Thymus (tissue), 11 donors: Measurements from ENCODE around the gene DYDC2. TPM values are rescaled to one million over a fixed set of nuclear protein-coding genes. Genes with fewer than 3 reads are reported as not detected.
"Not testable (repeated sequence)": the region's sequence is repeated elsewhere in the genome, so short reads cannot be mapped to it uniquely, and the experiment has no call there.

Experiments
- DNase-seq, 9 donors: peaks; one replicate each; pipeline ENCODE4 v3.0.0-alpha.2; 2013; ENCODE audit warnings: low spot score in 9 of 9, low read depth in 6 of 9, missing footprints in 1 of 9
- H3K27ac ChIP-seq, 2 donors: one replicate each; pipeline ENCODE4 v1.5.1; 2013; ENCODE audit warnings: control low read depth in 1 of 2, low read depth in 1 of 2, low read length in 1 of 2, mild to moderate bottlenecking in 1 of 2, moderate library complexity in 1 of 2
- H3K27me3 ChIP-seq, 2 donors: one replicate each; pipeline ENCODE4 v1.5.1; 2013; ENCODE audit warnings: low read length in 1 of 2; ENCODE audit not compliant: control insufficient read depth in 2 of 2, insufficient read depth in 1 of 2
- H3K36me3 ChIP-seq, 2 donors: one replicate each; pipeline ENCODE4 v1.5.1; 2013; ENCODE audit warnings: low read length in 1 of 2, mild to moderate bottlenecking in 1 of 2, moderate library complexity in 1 of 2; ENCODE audit not compliant: control insufficient read depth in 2 of 2, insufficient read depth in 2 of 2
- H3K4me1 ChIP-seq, 2 donors: one replicate each; pipeline ENCODE4 v1.5.1; 2013; ENCODE audit warnings: low read length in 2 of 2; ENCODE audit not compliant: control insufficient read depth in 2 of 2, insufficient read depth in 2 of 2
- H3K4me3 ChIP-seq, 2 donors: one replicate each; pipeline ENCODE4 v1.5.1; 2013; ENCODE audit warnings: low read length in 2 of 2, control low read depth in 1 of 2, mild to moderate bottlenecking in 1 of 2
- H3K9me3 ChIP-seq, 2 donors: one replicate each; pipeline ENCODE4 v1.5.1; 2013; ENCODE audit warnings: low read length in 1 of 2, mild to moderate bottlenecking in 1 of 2; ENCODE audit not compliant: control insufficient read depth in 2 of 2, insufficient read depth in 1 of 2
- WGBS: extraction: QIAGEN DNeasy Blood & Tissue Kit; methylation state at CpG from one replicate; pipeline ENCODE4 v1.1.7; 2013; 5-methylcytosine and 5-hydroxymethylcytosine counted together
- polyA plus RNA-seq: library from polyadenylated mRNA; stranded (reverse); fragments of 200-250 nt; gene quantifications from one replicate; pipeline ENCODE4 v1.2.3, GENCODE V29; 2013
- total RNA-seq: library from RNA; stranded (reverse); fragments of 120-200 nt; gene quantifications from one replicate; pipeline ENCODE4 v1.2.4, GENCODE V29; 2013
- donor health status: healthy.

Gene DYDC2
- total and polyA plus RNA-seq, 2 donors = 0.05 to 0.52 TPM

GRCh38 chr10:80356989-80357850, 639 bp downstream of the DYDC2 start:
- peaks cover 0 to 15% of the 10 kb centered on the region in 2 donors for H3K27me3 ChIP-seq
- peaks cover 0 to 4% of the 10 kb centered on the region in 2 donors for H3K9me3 ChIP-seq
- H3K4me3 ChIP-seq = peak overlapping the region; percentile 40 to 52
- no peaks in the 10 kb centered on the region for H3K36me3 ChIP-seq
- H3K27ac ChIP-seq = no peak overlapping the region
- H3K4me1 ChIP-seq = peaks cover 14 to 19% of the 10 kb centered on the region in 2 donors
- DNase-seq = peak in 4 of 9 donors; percentile 27 to 60 (median 44)
- WGBS = 13% methylated on average over 49 of the region's 50 CpGs

GRCh38 chr10:80357851-80358125, 1.2 kb downstream of the DYDC2 start:
- Histone ChIP-seq H3K27me3 (peaks cover 0 to 15% of the 10 kb centered on the region in 2 donors), H3K27ac (no peak overlapping the region), H3K9me3 (peaks cover 0 to 4% of the 10 kb centered on the region in 2 donors), H3K4me3 (no peak overlapping the region), H3K36me3 (no peaks in the 10 kb centered on the region), H3K4me1 (peaks cover 14 to 19% of the 10 kb centered on the region in 2 donors)
- 97% methylated on average over 5 of the region's 5 CpGs for WGBS
- DNase-seq = no peak

GRCh38 chr10:80358925-80359324, 2.3 kb downstream of the DYDC2 start:
- peaks cover 0 to 15% of the 10 kb centered on the region in 2 donors for H3K27me3 ChIP-seq

GRCh38 chr10:80359644-80360043, 3.1 kb downstream of the DYDC2 start:
- peaks cover 0 to 15% of the 10 kb centered on the region in 2 donors for H3K27me3 ChIP-seq
- over 99% methylated on average over 22 of the region's 22 CpGs for WGBS
- H3K36me3 ChIP-seq = no peaks in the 10 kb centered on the region
- H3K4me3 ChIP-seq = no peak overlapping the region
- H3K27ac ChIP-seq = no peak overlapping the region
- peaks cover 14 to 19% of the 10 kb centered on the region in 2 donors for H3K4me1 ChIP-seq
- H3K9me3 ChIP-seq = peaks cover 0 to 4% of the 10 kb centered on the region in 2 donors
- DNase-seq = no peak

More at GRCh38 chr10:80358925-80359324, 2.3 kb downstream of the DYDC2 start:
- not testable (repeated sequence) for H3K36me3 ChIP-seq, H3K4me3 ChIP-seq, H3K9me3 ChIP-seq
- peaks cover 14 to 19% of the 10 kb centered on the region in 2 donors for H3K4me1 ChIP-seq
- peak overlapping the region in 1 of 2 donors; percentile 37 for H3K27ac ChIP-seq
- 24% methylated on average over 2 of the region's 2 CpGs for WGBS
- peak in 1 of 9 donors; percentile 44 for DNase-seq

GRCh38 chr10:80365510-80365909, 8.9 kb downstream of the DYDC2 start:
- Histone ChIP-seq H3K9me3 (peaks cover 3 to 9% of the 10 kb centered on the region in 2 donors), H3K27me3 (no peaks in the 10 kb centered on the region), H3K36me3 (no peaks in the 10 kb centered on the region), H3K27ac (no peak overlapping the region), H3K4me3 (no peak overlapping the region), H3K4me1 (no peaks in the 10 kb centered on the region)
- WGBS = 0% methylated on average over 1 of the region's 1 CpG
- DNase-seq = no peak

- H3K36me3 ChIP-seq = no peaks in the 10 kb centered on the region
- no peaks in the 10 kb centered on the region for H3K4me1 ChIP-seq
- no peak for DNase-seq
- WGBS = 79% methylated on average over 6 of the region's 6 CpGs
- no peak overlapping the region for H3K27ac ChIP-seq
- H3K9me3 ChIP-seq = peaks cover 3 to 9% of the 10 kb centered on the region in 2 donors
- no peaks in the 10 kb centered on the region for H3K27me3 ChIP-seq
- no peak overlapping the region for H3K4me3 ChIP-seq
These were observed 14.9 kb downstream of the DYDC2 start for GRCh38 chr10:80371467-80371866.

GRCh38 chr10:80372675-80373074, 16.1 kb downstream of the DYDC2 start:
- Histone ChIP-seq H3K9me3 (no peaks in the 10 kb centered on the region), H3K36me3 (no peaks in the 10 kb centered on the region), H3K27me3 (no peaks in the 10 kb centered on the region), H3K27ac (no peak overlapping the region), H3K4me1 (no peaks in the 10 kb centered on the region), H3K4me3 (no peak overlapping the region)
- 99% methylated on average over 5 of the region's 5 CpGs for WGBS
- DNase-seq = no peak

- Histone ChIP-seq H3K4me3 (no peak overlapping the region), H3K9me3 (no peaks in the 10 kb centered on the region), H3K27ac (no peak overlapping the region), H3K4me1 (no peaks in the 10 kb centered on the region), H3K36me3 (no peaks in the 10 kb centered on the region), H3K27me3 (no peaks in the 10 kb centered on the region)
- DNase-seq = no peak
- 92% methylated on average over 2 of the region's 2 CpGs for WGBS
These were observed 16.9 kb downstream of the DYDC2 start for GRCh38 chr10:80373502-80373901.

GRCh38 chr10:80379701-80380100, 23.1 kb downstream of the DYDC2 start:
- H3K9me3 ChIP-seq = no peaks in the 10 kb centered on the region
- WGBS = 35% methylated on average over 3 of the region's 3 CpGs
- H3K27me3 ChIP-seq = no peaks in the 10 kb centered on the region
- no peak overlapping the region for H3K27ac ChIP-seq
- H3K4me1 ChIP-seq = peaks cover 3 to 5% of the 10 kb centered on the region in 2 donors
- no peak for DNase-seq
- no peak overlapping the region for H3K4me3 ChIP-seq
- no peaks in the 10 kb centered on the region for H3K36me3 ChIP-seq
